Dermis microvascular lymphatic vessel endothelial cell (primary cell): ENCODE results near the gene PLVAP. TPM values are rescaled to one million over a fixed set of nuclear protein-coding genes. Genes with fewer than 3 reads are reported as not detected.

Experiments used
- DNase-seq, 2 donors: peaks; one replicate each; pipeline versions ENCODE4 v3.0.0 to v3.0.0-alpha.2; 2010; ENCODE audit warnings: low read depth in 2 of 2
- total RNA-seq: library from RNA; depleted of rRNA; stranded (reverse); fragments of >200 nt; gene quantifications from 2 replicates; pipeline ENCODE4 v1.2.1, GENCODE V29; 2014

Gene PLVAP
- total RNA-seq, 1 donor from 2014 or later = 5.9 TPM

DNA sequence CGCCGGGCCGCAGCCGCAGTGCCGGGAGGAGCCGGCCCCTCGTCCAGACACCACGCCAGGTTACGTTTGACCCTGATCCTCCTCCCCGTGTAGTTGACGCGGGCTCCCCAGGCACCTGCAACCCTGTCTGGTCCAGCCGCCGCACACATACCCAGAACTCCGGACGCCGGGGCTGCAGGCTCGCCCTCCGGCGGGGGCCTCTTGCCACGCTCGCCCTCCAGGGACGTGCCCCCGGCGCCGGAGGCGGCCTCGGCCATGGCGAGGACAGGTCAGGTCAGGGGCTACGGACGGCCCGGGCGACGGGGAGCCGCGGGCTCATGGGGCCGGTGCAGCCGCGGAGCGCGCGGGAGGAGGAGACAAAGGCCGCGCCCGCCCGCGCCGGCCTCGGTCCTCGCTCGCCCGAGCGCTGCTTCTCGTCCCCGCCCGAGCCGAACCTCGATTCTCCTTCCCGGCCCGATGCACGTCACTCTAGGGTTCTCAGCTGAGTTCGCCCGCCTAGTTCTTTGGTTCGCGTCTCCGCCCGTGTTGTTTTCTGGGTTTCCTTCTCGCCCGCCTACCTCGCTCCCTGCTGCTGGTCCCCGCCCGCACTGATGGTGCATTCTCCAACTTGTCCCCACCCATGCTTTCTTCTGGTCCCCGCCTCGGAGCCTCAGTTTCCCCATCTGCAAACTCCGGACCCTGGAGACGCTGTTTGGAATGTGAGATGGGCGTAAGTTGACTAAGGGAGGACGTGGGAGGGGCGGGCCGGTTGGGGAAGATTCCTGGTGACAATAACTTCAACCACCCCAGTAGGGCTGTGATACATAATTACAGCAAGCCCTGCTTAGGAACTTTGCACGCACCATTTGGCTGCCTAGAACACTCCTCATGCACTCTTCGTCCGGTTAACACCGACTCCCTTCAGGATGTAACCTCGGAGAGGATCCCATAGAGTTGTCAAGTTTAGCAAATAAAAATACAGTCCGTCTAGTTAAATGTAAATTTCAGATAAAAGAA is 42.4 kb downstream of the PLVAP start, which contains the start of gene ANO8:
Gene ANO8 (minus strand): TSS at position 442 of the 996 bp plus-strand sequence. CDS start 185 bp downstream, at position 257.
- DNase-seq = peak; percentile 97 to 98

DNA sequence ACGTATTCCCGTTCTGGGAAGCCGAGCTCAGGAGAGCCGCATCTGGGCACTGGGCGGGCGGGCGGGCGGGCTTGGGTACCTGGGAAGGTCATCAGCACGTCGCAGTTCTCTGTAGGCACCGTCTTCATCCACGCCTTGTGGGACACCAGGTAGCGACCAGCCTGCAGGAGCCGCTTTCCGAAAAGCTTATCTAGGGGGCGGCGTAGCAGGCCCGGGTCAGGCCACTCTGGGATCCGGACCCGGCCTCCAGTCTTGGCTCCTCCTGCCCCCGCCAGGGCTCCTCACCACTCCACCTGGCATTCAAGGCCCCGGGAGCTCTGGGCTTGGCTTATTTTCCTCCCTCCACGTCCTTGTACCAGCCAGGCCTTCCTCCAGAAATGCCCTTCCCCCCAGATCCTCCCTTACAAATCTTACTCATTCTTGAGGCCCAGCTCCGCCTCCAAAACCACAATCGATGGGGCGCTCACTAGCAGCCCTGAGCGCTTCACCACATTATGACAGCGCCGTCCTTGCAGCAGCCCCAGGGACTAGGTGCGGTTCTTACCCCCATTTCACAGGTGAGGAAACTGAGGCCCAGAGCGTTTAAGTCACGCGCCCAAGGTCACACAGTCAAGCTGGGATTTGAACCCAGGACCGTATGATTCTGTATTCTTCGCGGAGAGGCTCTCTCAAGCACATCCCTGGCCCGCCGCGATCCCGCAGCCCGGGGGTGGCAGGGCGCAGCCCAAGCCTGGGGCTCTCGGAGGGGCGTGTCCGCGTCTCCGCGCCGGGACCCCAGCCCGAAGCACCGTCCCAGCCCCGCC is 43.3 kb downstream of the PLVAP start:
- DNase-seq = no peak

DNA sequence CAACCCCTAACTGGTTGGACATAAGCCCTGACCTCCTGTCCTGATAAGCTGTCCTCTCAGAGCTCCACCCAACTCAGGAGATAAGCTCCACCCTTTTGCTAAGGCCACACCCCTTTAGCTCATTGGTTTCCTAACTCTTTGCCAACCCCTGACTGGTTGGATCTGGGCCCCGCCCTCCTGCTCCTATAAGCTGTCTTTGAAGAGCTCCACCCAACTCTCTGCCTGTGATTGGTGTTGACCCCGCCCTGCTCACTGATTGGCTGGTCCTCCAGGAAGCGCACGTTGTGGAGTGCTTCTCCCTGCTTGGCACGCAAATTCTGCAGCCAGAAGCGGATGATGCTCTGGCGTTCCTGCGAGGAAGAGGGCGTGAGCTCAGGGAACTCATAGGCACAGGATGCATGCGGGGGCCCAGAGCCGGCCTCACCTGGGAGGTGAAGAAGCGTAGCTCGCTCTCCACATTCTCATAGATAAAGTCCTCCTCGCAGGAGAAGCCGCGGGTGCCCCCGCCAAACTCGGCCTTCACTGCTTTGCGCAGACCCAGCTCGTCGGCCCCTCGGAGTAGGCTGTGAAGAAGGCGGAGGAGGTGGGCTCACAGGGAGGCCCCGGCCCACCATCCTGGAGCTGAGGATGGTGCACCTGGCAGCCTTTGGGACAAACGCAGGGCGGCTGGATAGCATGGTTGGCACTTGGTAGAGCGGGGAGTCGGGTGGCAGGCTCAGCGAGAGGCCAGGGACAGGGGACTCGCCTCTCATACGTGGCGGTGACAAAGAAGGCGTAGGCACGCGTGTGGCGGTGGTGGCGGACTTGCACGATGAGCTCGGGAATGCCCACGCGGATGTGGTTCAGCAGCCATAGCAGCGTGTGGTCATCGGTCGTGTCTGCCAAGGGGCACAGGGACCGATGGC is 44.2 kb downstream of the PLVAP start:
- peak in 1 of 2 donors; percentile 52 for DNase-seq

DNA sequence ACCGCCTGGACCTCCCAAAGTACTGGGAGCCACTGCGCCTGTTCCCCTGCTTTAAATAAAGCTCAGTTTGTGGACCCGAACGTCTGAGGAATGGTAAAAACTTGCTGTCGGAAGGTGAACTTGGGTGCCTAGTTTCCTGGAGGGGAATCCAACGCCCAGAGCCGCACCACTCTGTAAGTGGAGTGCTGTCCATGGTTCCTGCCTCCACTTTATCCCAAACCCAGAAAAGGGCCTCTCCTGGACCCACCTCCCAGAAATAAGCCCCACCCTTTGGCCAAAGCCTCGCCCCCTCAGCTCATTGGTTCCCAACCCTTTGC is 44.8 kb downstream of the PLVAP start:
- no peak for DNase-seq

DNA sequence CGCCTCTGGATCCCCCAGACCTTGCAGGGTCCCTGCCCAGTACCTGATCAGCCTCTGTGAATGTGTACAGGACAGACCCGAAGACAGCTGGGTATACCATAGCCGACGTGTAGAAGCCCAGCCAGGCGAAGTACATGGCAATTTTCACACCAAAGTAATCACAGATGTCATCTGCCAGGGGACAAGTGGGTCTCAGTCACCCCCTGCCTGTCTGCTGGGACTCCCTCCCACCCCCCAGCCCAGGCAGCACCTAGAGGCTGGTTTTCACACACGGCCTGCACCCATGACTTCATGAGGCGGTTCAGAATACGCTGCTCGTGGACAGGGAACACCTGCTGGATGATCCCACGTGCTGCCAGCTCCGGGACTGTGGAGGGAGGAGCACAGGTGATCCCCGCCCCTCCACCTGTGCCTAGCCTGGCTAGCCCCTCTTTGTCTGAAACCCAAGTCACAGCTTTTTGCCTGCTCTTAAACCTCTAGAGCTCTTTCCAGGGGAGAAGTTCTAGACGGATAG is 46.0 kb downstream of the PLVAP start:
- no peak for DNase-seq

DNA sequence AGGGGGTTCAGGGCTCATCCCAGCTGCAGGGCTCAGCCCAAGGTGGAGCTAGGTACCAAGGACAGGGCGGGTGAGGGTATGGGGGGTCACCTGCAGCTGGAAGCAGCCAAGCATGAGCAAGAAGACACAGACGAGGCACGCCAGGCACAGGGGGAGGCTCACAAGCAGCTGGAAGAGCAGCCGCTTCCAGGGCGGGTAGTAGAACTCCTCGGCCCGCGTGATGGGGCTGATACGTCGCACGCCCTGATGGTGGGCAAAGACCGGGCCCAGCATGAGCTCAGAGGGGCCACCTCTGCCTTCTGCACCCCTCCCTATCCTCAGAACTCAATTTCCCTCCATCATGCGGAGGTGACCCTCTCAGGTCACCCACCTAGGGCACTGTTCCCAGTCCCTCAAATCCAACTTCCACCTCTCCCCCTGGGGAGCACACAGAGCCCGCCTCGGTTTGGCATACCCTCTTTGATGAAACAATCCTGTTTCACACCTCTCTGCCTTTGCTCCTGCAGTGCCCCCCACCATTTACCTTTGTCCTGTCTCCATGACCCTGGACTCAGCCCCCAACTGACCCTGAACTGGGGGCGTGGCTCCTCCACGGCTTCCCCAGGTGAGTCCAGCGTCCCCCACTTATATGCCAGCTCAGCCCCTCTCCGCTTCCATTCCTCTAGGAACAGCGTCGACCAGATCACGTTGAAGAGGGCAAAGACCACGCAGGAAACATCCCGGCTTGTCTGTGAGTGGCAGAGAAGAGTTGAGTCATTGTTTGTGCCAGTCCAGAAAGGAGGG is 46.7 kb downstream of the PLVAP start:
- no peak for DNase-seq

DNA sequence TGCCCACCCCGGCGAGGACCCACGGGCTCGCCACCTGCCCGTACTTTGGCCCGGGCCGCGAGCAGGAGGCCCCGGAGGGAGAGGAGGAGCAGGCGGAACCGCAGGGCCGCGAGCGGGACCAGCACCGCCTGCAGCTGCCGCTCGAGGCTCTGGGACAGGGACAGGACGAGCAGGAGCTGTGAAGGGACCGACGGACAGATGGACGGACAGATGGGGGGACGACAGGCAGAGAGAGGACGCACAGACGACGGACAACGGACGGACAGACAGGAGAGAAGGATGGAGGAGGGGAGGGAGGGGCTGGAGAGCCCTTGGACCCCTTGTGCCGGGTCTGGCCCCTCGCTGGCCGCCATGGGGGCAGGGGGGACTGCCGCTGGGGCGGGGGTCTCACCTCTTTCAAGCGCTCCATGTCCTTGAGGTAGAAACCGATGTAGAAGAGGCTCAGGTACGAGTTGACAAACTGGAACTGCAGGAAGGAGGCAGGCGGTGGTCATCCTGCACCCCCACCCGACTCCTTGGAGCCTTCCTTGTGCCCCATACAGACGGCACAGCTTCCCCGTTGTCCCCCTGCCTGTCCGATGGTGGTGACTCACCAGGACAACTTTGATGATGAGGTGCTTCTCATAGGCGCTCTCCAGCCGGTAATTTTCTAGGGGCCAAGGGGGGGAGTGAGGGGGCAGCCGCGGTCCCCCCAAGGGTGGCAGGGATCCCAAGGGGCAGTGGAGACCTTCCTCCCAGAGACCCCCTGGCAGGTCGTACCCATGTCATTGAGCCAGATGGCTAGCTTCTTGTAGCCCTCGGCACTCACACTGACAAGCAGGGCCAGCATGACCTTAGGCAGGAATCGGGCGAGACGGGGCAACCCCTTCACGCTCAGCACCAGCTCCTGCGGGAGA is 47.5 kb downstream of the PLVAP start:
- DNase-seq = no peak

DNA sequence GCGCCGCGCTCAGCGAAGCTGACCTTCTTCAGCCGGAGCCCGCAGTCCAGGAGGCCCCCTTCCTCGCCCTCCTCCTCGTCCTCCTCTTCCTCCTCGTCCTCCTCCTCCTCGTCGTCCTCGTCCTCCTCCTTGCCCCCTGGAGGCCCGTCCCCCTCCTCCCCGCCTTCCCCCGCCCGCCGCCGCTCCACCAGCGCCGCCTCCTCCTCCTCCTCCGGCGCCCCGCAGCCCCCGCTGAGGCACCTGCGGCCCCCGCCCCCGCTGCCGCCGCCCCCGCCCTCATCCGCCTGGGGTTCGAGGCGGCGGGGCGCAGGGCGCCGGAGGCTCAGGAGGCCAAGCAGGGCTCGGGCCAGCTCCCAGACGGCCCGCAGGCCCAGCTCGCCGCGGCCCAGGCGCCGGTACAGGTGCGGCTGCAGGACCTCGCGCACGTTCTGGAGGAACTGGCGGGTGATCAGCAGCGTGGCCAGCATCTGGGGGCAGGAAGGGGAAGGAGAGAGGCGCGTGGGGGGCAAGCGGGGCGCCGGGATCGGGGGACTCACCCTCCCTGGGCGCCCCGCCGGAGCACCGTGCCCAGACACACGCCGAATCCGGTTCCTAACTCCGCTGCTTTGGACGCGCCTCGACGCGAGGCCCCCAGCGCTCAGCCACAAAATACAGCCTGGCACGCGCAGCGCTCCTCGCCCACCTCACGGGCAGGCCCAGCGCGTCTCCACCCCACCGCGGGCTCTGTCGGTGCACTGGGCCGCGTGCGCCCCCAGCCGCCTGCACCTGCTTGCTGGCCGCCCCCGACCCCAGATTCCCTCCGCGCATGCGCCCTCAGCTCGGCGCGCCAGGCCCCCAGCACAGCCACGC is 48.4 kb downstream of the PLVAP start:
- no peak for DNase-seq

DNA sequence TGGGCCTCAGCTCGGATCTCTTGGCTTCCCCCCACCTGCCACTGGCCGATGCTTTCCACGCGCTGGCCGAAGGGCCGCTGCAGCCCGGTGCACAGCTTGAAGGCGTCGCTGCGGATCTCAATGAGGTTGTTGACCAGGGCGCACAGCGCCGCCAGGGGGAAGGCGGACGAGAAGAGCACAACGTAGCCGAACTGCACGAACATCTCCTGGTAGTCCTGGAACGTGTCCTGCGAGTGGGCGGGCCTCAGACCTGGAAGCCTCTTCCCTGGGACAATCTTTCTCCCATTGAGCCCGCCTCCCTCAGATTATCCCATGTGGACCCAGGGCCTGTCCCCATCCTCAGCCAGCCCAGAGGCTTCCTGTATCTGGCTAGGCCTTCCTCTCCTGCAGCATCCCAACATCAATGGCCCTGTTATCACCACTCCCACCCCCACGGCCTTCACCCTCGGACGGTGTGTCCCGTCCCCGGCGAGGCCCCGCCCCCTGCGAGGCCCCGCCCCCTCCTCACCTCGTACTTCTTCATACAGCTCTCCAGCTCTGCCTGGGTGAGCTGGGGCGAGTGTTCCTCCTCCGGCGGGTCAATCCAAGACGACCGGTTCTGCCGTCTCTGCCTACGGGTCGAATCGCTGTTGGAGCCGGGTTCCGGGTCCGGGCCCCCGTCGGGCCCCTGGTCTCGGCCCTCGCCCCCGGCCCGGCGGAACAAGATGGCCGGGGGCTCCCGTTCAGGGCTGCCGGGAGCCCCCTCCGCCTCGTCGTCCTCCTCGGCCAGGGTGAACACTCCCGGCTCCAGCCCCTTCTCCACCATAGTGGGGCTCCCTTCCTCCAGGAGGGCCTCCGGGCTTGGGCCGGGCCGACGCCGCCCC is 49.3 kb downstream of the PLVAP start:
- DNase-seq = peak in 1 of 2 donors; percentile 53

DNA sequence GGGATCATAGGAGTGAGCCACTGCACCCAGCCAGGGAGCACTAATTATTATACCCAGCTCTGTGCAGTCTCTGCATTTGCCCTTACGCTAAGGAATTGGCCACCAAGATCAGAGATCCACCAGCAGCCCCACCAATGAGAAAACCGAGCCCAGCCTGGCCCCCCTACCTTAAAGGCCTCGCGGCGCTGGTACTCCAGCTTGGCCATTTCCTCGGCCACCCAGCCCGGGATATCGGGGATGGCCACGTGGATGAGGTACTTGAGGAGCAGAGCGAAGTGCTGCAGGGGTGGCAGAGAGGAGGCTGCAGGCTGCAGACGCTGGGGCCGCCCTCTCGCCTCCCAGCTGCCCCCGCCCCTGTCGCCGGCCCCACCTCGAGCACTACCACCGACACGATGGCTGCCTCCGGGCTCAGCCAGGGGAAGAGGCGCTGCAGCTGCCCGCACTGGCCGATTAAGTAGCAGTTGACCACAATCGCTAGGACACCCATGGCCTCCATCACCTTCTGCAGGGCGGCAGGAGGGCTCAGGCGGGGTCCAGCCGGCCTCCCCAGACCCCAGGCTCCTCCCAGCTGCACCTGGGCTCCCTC is 50.0 kb downstream of the PLVAP start:
- DNase-seq = no peak

DNA sequence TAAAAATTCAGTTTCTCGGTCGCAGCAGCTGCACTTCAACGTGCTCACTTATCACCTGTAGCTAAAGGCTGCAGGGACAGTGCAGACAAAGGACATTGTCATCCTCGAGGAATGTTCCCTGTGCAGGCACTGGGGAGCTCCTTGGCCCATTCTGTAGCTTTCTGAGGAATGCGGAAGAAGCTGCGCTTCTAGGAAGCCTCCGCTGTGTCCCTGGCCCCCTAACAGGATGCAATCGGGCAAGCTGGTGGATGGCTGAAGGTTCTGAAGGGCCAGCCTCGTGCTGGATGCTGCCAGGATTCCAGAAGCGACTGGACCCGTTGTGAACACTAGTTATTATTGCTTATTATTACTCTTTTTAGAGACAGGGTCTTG is 50.6 kb downstream of the PLVAP start:
- DNase-seq = no peak

DNA sequence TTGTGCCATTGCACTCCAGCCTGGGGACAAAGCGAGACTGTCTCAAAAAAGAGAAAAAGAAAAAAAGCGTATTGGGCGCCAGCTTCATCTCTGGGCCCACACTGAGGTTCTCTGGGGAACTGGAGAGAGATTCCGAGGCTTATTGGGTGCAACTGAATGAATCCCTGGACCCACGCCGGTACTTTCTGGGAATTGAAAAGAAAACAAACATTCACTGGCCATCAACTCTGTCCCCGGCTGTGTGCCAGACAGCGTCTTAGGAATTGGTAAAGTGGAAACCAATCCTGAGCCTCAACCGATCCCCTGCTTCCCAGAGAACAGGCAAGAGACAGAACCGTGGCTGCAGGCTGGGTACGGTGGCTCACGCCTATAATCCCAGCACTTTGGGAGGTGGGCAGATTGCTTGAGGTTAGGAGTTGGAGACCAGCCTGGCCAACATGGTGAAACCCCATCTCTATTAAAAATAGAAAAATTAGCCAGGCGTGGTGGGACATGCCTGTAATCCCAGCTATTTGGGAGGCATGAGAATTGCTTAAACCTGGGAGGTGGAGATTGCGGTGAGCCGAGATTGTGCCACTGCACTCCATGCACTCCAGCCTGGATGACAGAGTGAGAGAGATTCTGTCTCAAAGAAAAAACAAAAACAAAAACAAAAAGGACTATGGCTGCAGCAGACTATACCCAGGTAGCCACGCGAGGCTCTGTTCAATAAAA is 51.1 kb downstream of the PLVAP start:
- no peak for DNase-seq

DNA sequence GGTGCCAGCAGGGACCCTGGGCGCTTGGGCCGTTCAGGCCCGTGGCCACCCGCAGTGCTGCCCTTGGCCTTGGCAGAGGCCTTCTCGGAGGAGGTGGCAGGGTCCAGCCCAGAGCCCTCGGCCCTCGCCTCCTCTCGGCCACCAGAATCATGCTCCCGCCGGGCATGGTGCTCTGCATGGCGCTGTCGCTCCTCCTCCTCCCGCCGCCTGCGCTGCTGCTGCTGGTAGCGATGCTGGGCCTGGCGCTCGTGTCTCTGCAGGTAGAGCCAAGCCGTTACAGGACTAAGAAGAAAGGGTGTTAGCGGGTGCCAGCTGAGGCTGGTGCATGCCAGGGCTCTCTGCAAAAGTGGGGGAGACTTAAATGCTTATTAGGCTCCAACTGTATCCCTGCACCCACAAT is 52.0 kb downstream of the PLVAP start:
- no peak for DNase-seq

DNA sequence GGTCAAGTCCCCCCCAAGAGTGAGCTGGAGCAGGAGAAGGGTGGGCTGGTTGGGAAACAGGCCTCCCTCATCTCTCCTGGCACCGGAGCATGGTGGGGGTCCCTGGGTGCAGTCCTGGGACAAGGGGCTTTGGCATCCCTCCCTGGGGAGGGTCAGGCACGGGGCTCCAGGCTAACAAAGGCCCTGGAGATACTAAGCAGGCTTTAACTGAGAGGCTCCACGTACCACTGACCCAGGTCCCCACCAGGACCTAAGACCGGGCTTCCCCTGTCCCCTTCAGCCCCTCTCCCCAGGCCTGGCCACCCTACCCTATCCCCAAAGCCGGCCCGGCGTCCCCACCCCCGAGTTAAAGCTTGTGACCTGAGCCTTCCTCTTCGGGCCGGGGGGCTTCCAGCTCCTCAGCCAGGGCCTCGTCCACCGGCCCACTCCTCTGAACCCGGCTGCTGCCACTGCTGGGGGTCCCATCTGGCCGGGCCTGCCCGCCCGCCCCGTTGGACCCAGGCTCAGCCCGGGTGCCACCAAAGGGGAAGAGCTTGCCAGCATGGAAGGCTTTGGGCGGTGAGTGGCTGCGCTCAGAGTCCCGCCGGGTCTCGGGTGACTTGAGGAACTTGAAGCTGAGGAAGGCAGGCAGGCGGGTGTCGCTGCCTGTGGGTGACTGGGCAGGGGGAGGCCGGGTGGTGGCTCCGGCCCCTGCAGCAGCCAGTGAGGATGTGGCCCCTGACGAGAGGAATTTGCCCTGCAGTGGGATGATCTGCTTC is 52.6 kb downstream of the PLVAP start:
- no peak for DNase-seq

DNA sequence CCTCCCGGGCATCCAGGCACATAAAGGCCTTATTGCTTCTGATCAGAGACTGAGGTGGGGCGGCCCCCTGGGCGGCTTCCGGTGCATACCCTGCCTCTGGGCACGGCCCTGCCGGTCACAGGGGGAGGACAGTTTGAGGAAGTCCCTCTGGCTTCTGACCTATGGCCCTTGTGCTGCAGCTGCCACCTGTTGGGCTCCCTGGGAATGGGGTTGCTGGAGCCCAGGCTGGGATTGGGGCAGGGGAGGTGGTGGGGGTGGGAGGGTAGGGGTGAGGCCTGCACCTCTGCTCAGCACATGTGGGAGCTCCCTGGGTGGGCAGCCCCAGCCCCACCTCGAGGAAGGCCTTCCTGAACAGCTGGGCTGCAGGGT is 53.2 kb downstream of the PLVAP start:
- DNase-seq = no peak
